ENCODE data around the gene ISYNA1. TPM values are rescaled to one million over a fixed set of nuclear protein-coding genes. Genes with fewer than 3 reads are reported as not detected.

ISYNA1 gene
- total and polyA plus RNA-seq, 2 of the 13 experiments (the other 11 are each of a cell fraction or from before 2014, with no cell fraction given), result 29.6 to 48.5 TPM

- TF ChIP-seq ZXDC (CRISPR knock-in tag; IDR thresholded peaks at IDR 0.05) (no peak), CEBPB (IDR thresholded peaks at IDR 0.05; ENCODE audit: borderline replicate concordance, low read depth, low read length) (peak; percentile 99), RFX5 (IDR thresholded peaks at IDR 0.05; ENCODE audit: low read depth, low read length) (no peak), ZNF543 (CRISPR knock-in tag; IDR thresholded peaks at IDR 0.05) (peak; percentile 72; the same call in 1 of the 2 replicates), ZNF280D (CRISPR knock-in tag; IDR thresholded peaks at IDR 0.05) (0 out of 2 replicates have a peak, but pooled peaks have one; percentile 69), ISX (CRISPR knock-in tag; conservative IDR thresholded peaks at IDR 0.05) (no peak), MXD4 (CRISPR knock-in tag; IDR thresholded peaks at IDR 0.05) (no peak), ELF3 (CRISPR knock-in tag; IDR thresholded peaks at IDR 0.05) (peak; percentile 100), ZBTB25 (CRISPR knock-in tag; IDR thresholded peaks at IDR 0.05) (peak; percentile 92), PHF20 (CRISPR knock-in tag; IDR thresholded peaks at IDR 0.05) (peak; percentile 73), NR2F1 (CRISPR knock-in tag; IDR thresholded peaks at IDR 0.05) (peak in 1 of 2 experiments; percentile 7; a peak in 1 of 4 replicates)
Observed at GRCh38 chr19:18478545-18479311, 40.8 kb upstream of the ISYNA1 start (continued).
